Keratinocyte (primary cell): ENCODE results near the gene ZBED6. TPM values are rescaled to one million over a fixed set of nuclear protein-coding genes. Genes with fewer than 3 reads are reported as not detected.
"Not testable (repeated sequence)": the region's sequence is repeated elsewhere in the genome, so short reads cannot be mapped to it uniquely, and the experiment has no call there.

ENCODE experiments used
- DNase-seq: peaks from one replicate; pipeline ENCODE4 v3.0.0-alpha.2; 2011; ENCODE audit warnings: low read depth, missing footprints, low spot score
- FAIRE-seq: peaks from 2 replicates; lab custom pipeline; 2011; peaks lifted over from hg19 to GRCh38; lab: Jason Lieb, UNC
- H2AFZ ChIP-seq: 2 replicates; pipeline ENCODE4 v1.6.0; 2012; ENCODE audit warnings: low read length, control low read depth, inconsistent platforms; ENCODE audit not compliant: control insufficient read depth
- H3K27ac ChIP-seq: 2 replicates; pipeline ENCODE4 v1.5.1; 2011; ENCODE audit warnings: low read length; ENCODE audit not compliant: control insufficient read depth, insufficient read depth
- H3K27me3 ChIP-seq: 3 replicates; pipeline ENCODE4 v1.6.0; 2011; ENCODE audit warnings: low read length; ENCODE audit not compliant: control insufficient read depth, insufficient read depth; ENCODE audit errors: extremely low read depth
- H3K36me3 ChIP-seq, 2 experiments: 2 replicates in 1 of 2; 3 replicates in 1 of 2; pipeline ENCODE4 v1.5.1; 2011; ENCODE audit warnings: low read length in 2 of 2, mild to moderate bottlenecking in 1 of 2; ENCODE audit not compliant: control insufficient read depth in 2 of 2, insufficient read depth in 2 of 2; ENCODE audit errors: extremely low read depth in 1 of 2
- H3K4me1 ChIP-seq: 3 replicates; pipeline ENCODE4 v1.5.1; 2011; ENCODE audit warnings: low read length; ENCODE audit not compliant: control insufficient read depth, insufficient read depth; ENCODE audit errors: extremely low read depth
- H3K4me2 ChIP-seq: 3 replicates; pipeline ENCODE4 v1.6.0; 2011; ENCODE audit warnings: low read depth, low read length; ENCODE audit not compliant: control insufficient read depth, insufficient read depth; ENCODE audit errors: extremely low read depth
- H3K4me3 ChIP-seq, 3 experiments: fragments of 200-600 bp in 1 of 3; sonication (generic) in 1 of 3; 2 replicates in 2 of 3; 3 replicates in 1 of 3; pipeline ENCODE4 v1.5.1; 2011 to 2016; ENCODE audit warnings: low read length in 3 of 3, mild to moderate bottlenecking in 3 of 3, control low read depth in 2 of 3, inconsistent platforms in 1 of 3, low read depth in 1 of 3, mixed read lengths in 1 of 3, mixed run types in 1 of 3, moderate library complexity in 1 of 3; ENCODE audit not compliant: control insufficient read depth in 2 of 3, insufficient read depth in 2 of 3; ENCODE audit errors: extremely low read depth in 1 of 3
- H3K79me2 ChIP-seq: 2 replicates; pipeline ENCODE4 v1.6.0; 2012; ENCODE audit warnings: low read length; ENCODE audit not compliant: control insufficient read depth, insufficient read depth
- H3K9ac ChIP-seq: 3 replicates; pipeline ENCODE4 v1.6.0; 2011; ENCODE audit warnings: low read length; ENCODE audit not compliant: control insufficient read depth, insufficient read depth; ENCODE audit errors: extremely low read depth
- H3K9me1 ChIP-seq: 3 replicates; pipeline ENCODE4 v1.6.0; 2011; ENCODE audit warnings: low read length; ENCODE audit not compliant: control insufficient read depth, insufficient read depth; ENCODE audit errors: extremely low read depth
- H3K9me3 ChIP-seq: 2 replicates; pipeline ENCODE4 v1.5.1; 2012; ENCODE audit warnings: low read depth, low read length; ENCODE audit not compliant: control insufficient read depth
- H4K20me1 ChIP-seq: 3 replicates; pipeline ENCODE4 v1.6.0; 2011; ENCODE audit warnings: low read length; ENCODE audit not compliant: control insufficient read depth, insufficient read depth; ENCODE audit errors: extremely low read depth
- CTCF ChIP-seq, 3 experiments: IDR thresholded peaks in 1 of 3; conservative IDR thresholded peaks in 1 of 3; optimal IDR thresholded peaks in 1 of 3; 2 replicates in 2 of 3; 3 replicates in 1 of 3; pipeline versions ENCODE3 to v1.5.1; 2011; ENCODE audit warnings: low read length in 3 of 3, mild to moderate bottlenecking in 3 of 3, moderate library complexity in 2 of 3, control low read depth in 1 of 3, inconsistent platforms in 1 of 3; ENCODE audit not compliant: insufficient read depth in 2 of 3; ENCODE audit errors: extremely low read depth in 1 of 3
- EZH2 ChIP-seq: IDR thresholded peaks from one replicate; pipeline ENCODE4 v1.6.1; 2012; ENCODE audit warnings: inconsistent platforms, mild to moderate bottlenecking, low read length, moderate library complexity
- dilution Hi-C: fragments of 300-500 bp; cut with MboI; formaldehyde crosslinking; loops from one replicate; pipeline ENCODE4 v1.7.0; 2020; ENCODE audit warnings: low sequenced_read_pairs; ENCODE audit not compliant: extremely low pct_ligation_motif_present
- polyA plus RNA-seq, 5 experiments: library from polyadenylated mRNA; depleted of rRNA in 3 of 5; stranded (reverse) in 3 of 5; stranded (forward) in 1 of 5; unstranded in 1 of 5; fragments of >200 nt; gene quantifications; 1 replicate in 1 of 5; 2 replicates in 3 of 5; 3 replicates in 1 of 5; pipeline versions ENCODE4 v1.2.1 to v1.2.3, GENCODE V29; 2011 to 2012; ENCODE audit warnings: missing spikeins in 2 of 5, low read depth in 1 of 5, low replicate concordance in 1 of 5

ZBED6 gene
- polyA plus RNA-seq, 1 donor (not counting 4 experiments of a cell fraction or from before 2014, with no cell fraction given) = 8.9 TPM

GRCh38 chr1:203828002-203828401, 32.6 kb downstream of the ZBED6 start:
- H3K27me3 ChIP-seq = no peaks in the 10 kb centered on the region
- H3K4me1 ChIP-seq = no peaks in the 10 kb centered on the region
- DNase-seq (no peak), FAIRE-seq (no peak)
- TF ChIP-seq EZH2 (no peak), CTCF (optimal IDR thresholded peaks at IDR 0.05 in 1 of 3, IDR thresholded peaks at IDR 0.05 in 1 of 3, conservative IDR thresholded peaks at IDR 0.05 in 1 of 3; ENCODE audit: extremely low read depth in 1 of 3, insufficient read depth in 2 of 3, low read length in 3 of 3) (no peak)
- peaks cover 31% of the 10 kb centered on the region for H3K79me2 ChIP-seq
- no peaks in the 10 kb centered on the region for H3K9me3 ChIP-seq
- H3K36me3 ChIP-seq = peaks cover 22 to 27% of the 10 kb centered on the region in 2 experiments
- no peak overlapping the region for H3K4me2 ChIP-seq
- no peaks in the 10 kb centered on the region for H3K9me1 ChIP-seq
- peaks cover 3% of the 10 kb centered on the region for H4K20me1 ChIP-seq
- H3K9ac ChIP-seq = no peak overlapping the region
- no peak overlapping the region for H3K27ac ChIP-seq
- no peak overlapping the region for H3K4me3 ChIP-seq
- dilution Hi-C loops = no loop called here
- H2AFZ ChIP-seq = no peak overlapping the region

GRCh38 chr1:203828503-203828902, 33.1 kb downstream of the ZBED6 start:
- Histone ChIP-seq H3K4me1 (no peaks in the 10 kb centered on the region), H3K4me2 (no peak overlapping the region), H2AFZ (no peak overlapping the region), H3K27ac (no peak overlapping the region), H3K4me3 (no peak overlapping the region), H3K9ac (no peak overlapping the region), H3K79me2 (peaks cover 26% of the 10 kb centered on the region), H3K36me3 (peaks cover 17 to 22% of the 10 kb centered on the region in 2 experiments), H4K20me1 (peaks cover 3% of the 10 kb centered on the region), H3K27me3 (no peaks in the 10 kb centered on the region), H3K9me3 (no peaks in the 10 kb centered on the region), H3K9me1 (no peaks in the 10 kb centered on the region)
- FAIRE-seq (no peak), DNase-seq (no peak)
- TF ChIP-seq CTCF (optimal IDR thresholded peaks at IDR 0.05 in 1 of 3, IDR thresholded peaks at IDR 0.05 in 1 of 3, conservative IDR thresholded peaks at IDR 0.05 in 1 of 3; ENCODE audit: extremely low read depth in 1 of 3, insufficient read depth in 2 of 3, low read length in 3 of 3) (no peak), EZH2 (no peak)
- dilution Hi-C loops = no loop called here

GRCh38 chr1:203829247-203829646, 33.8 kb downstream of the ZBED6 start:
- dilution Hi-C loops, H3K27ac ChIP-seq, H3K9me1 ChIP-seq, H2AFZ ChIP-seq, FAIRE-seq, H3K9me3 ChIP-seq, DNase-seq, H3K4me2 ChIP-seq, H3K9ac ChIP-seq, H3K4me3 ChIP-seq, H3K4me1 ChIP-seq, H4K20me1 ChIP-seq, H3K27me3 ChIP-seq: not testable (repeated sequence)
- Histone ChIP-seq H3K36me3 (peaks cover 16 to 20% of the 10 kb centered on the region in 2 experiments), H3K79me2 (peaks cover 20% of the 10 kb centered on the region)
